Testis (tissue), 2 donors: ENCODE measurements around the gene RBM24.

Source experiments
- CTCF ChIP-seq, 3 experiments: fragments of 450-650 bp in 2 of 3; fragments of 200-600 bp in 1 of 3; sonication (generic) in 1 of 3; IDR thresholded peaks; one replicate each; pipeline ENCODE4 v1.5.1; 2016 to 2019; ENCODE audit warnings: antibody characterized with exemption in 3 of 3, mild to moderate bottlenecking in 2 of 3, moderate library complexity in 1 of 3
- POLR2A ChIP-seq: fragments of 450-650 bp; IDR thresholded peaks from one replicate; pipeline ENCODE4 v1.6.1; 2017; ENCODE audit warnings: antibody characterized with exemption, mild to moderate bottlenecking, moderate library complexity

- TF ChIP-seq CTCF (IDR thresholded peaks at IDR 0.05) (no peak), POLR2A (no peak)
Measured at GRCh38 chr6:17233531-17233930, 47.6 kb upstream of the RBM24 start.
